ENCODE results near the gene NRG3. TPM values are rescaled to one million over a fixed set of nuclear protein-coding genes. Genes with fewer than 3 reads are reported as not detected.

Gene NRG3
- total RNA-seq, 1 donor from 2014 or later, result 6.1 TPM

GRCh38 chr10:82778908-82779307 lies 903.9 kb downstream of the NRG3 start:
- DNase-seq (ENCODE audit: extremely low spot score, unreplicated experiment), result no peak
- Mint-ChIP-seq H3K4me1 (ENCODE audit: unreplicated experiment) (no peaks in the 10 kb centered on the region), H3K9me3 (peaks cover 7% of the 10 kb centered on the region), H3K27me3 (no peaks in the 10 kb centered on the region), H3K36me3 (no peaks in the 10 kb centered on the region), H3K27ac (no peak overlapping the region), H3K4me3 (no peak overlapping the region)
- TF ChIP-seq, protein P1, sequence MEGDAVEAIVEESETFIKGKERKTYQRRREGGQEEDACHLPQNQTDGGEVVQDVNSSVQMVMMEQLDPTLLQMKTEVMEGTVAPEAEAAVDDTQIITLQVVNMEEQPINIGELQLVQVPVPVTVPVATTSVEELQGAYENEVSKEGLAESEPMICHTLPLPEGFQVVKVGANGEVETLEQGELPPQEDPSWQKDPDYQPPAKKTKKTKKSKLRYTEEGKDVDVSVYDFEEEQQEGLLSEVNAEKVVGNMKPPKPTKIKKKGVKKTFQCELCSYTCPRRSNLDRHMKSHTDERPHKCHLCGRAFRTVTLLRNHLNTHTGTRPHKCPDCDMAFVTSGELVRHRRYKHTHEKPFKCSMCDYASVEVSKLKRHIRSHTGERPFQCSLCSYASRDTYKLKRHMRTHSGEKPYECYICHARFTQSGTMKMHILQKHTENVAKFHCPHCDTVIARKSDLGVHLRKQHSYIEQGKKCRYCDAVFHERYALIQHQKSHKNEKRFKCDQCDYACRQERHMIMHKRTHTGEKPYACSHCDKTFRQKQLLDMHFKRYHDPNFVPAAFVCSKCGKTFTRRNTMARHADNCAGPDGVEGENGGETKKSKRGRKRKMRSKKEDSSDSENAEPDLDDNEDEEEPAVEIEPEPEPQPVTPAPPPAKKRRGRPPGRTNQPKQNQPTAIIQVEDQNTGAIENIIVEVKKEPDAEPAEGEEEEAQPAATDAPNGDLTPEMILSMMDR (conservative IDR thresholded peaks at IDR 0.05), result no peak

GRCh38 chr10:82796510-82796909 lies 921.5 kb downstream of the NRG3 start:
- Mint-ChIP-seq H3K9me3 (peaks cover 1% of the 10 kb centered on the region), H3K4me1 (ENCODE audit: unreplicated experiment) (peaks cover 6% of the 10 kb centered on the region), H3K27ac (no peak overlapping the region), H3K4me3 (no peak overlapping the region), H3K27me3 (no peaks in the 10 kb centered on the region), H3K36me3 (peaks cover 1% of the 10 kb centered on the region)
- TF ChIP-seq, protein P1 (conservative IDR thresholded peaks at IDR 0.05), result peak; percentile 73
- no peak for DNase-seq (ENCODE audit: extremely low spot score, unreplicated experiment)

- Mint-ChIP-seq H3K4me3 (no peak overlapping the region), H3K9me3 (no peaks in the 10 kb centered on the region), H3K4me1 (ENCODE audit: unreplicated experiment) (peaks cover 5% of the 10 kb centered on the region), H3K36me3 (no peaks in the 10 kb centered on the region), H3K27me3 (no peaks in the 10 kb centered on the region), H3K27ac (no peak overlapping the region)
- TF ChIP-seq, protein P1 (conservative IDR thresholded peaks at IDR 0.05), result no peak
- DNase-seq (ENCODE audit: extremely low spot score, unreplicated experiment), result no peak
These were observed 926.3 kb downstream of the NRG3 start for GRCh38 chr10:82801289-82801688.

GRCh38 chr10:82811621-82812020 lies 936.6 kb downstream of the NRG3 start:
- no peaks in the 10 kb centered on the region for H3K27me3 Mint-ChIP-seq
- H3K27ac Mint-ChIP-seq, result no peak overlapping the region
- no peaks in the 10 kb centered on the region for H3K36me3 Mint-ChIP-seq
- no peak for DNase-seq (ENCODE audit: extremely low spot score, unreplicated experiment)
- H3K4me1 Mint-ChIP-seq (ENCODE audit: unreplicated experiment), result peaks cover 6% of the 10 kb centered on the region
- no peak overlapping the region for H3K4me3 Mint-ChIP-seq
- TF ChIP-seq, protein P1 (conservative IDR thresholded peaks at IDR 0.05), result peak; percentile 70
- no peaks in the 10 kb centered on the region for H3K9me3 Mint-ChIP-seq

GRCh38 chr10:82813856-82814255 lies 938.9 kb downstream of the NRG3 start:
- TF ChIP-seq, protein P1 (conservative IDR thresholded peaks at IDR 0.05), result no peak
- Mint-ChIP-seq H3K4me1 (ENCODE audit: unreplicated experiment) (peaks cover 6% of the 10 kb centered on the region), H3K4me3 (no peak overlapping the region), H3K27me3 (no peaks in the 10 kb centered on the region), H3K36me3 (no peaks in the 10 kb centered on the region), H3K9me3 (no peaks in the 10 kb centered on the region), H3K27ac (no peak overlapping the region)
- DNase-seq (ENCODE audit: extremely low spot score, unreplicated experiment), result no peak

GRCh38 chr10:82814635-82815034 lies 939.6 kb downstream of the NRG3 start:
- TF ChIP-seq, protein P1 (conservative IDR thresholded peaks at IDR 0.05), result no peak
- Mint-ChIP-seq H3K27ac (no peak overlapping the region), H3K4me1 (ENCODE audit: unreplicated experiment) (peaks cover 6% of the 10 kb centered on the region), H3K9me3 (no peaks in the 10 kb centered on the region), H3K27me3 (no peaks in the 10 kb centered on the region), H3K4me3 (no peak overlapping the region), H3K36me3 (no peaks in the 10 kb centered on the region)
- DNase-seq (ENCODE audit: extremely low spot score, unreplicated experiment), result no peak

Measured in type B pancreatic cell (in vitro differentiated cells).